HG03354 (cell line): ENCODE measurements around the gene CHRNA1.

Source experiments
- ATAC-seq: cut with Tn5 transposase; IDR thresholded peaks from one replicate; pipeline ENCODE4 v1.9.1; 2021; ENCODE audit warnings: mild to moderate bottlenecking; ENCODE audit not compliant: unreplicated experiment, poor library complexity, severe bottlenecking

Gene CHRNA1

DNA sequence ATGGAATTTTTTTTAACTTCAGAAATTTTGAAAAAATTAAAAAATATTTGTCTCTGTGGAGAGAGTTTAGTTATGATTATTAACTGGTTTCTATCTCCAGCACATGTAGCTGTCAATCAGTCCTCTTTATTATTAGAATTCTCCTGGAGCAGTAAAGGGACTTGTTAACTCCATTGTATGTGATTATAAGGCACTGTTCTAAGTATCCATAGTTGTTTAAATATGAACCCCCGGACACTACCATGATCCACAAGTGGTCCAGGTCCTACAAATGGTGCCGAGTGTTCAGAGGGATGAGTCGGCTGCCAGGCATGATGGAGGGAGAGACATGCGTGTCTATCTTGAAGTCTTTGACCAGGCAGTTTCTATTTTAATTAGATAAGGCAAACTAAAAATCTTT, 492 bp downstream of the CHRNA1 start:
- ATAC-seq: no peak

DNA sequence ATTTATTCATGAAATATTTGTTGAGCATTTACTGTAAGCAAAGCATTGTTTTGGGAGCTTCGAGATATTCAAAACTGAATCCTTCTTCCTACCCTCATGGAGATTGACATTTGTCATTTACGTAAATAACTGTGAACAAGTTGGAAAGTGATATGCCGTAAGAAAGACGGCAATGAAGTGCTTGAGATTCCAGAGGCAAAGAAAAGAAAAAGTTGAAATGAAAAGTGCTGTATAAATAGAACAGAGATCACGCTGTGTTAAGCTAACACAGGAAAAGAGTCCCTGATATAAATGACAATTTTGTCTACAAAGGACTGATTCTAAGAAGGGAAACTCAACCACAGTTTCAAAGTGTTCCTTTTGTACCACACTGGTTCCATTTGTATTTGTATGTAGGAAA, 1.8 kb downstream of the CHRNA1 start:
- no peak for ATAC-seq

DNA sequence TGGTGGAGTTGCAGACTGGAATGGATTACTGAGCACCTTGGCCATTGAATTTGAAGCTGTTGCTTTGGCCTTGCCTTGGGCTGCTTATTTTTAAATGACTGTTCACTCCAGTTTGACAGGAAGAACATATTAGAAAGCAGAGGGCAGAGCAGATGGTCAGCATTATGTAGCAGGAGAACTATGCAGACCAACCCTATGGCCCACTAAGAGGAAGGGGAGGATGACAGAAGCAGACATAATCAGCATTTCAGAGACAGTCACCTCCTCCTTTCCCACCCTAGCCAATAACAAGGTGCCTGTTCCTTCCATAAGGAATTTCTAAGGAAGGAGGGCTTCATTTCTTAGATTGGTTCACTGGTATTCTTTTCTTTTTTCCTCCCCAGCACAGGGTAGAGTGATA, 2.4 kb downstream of the CHRNA1 start:
- ATAC-seq: no peak

DNA sequence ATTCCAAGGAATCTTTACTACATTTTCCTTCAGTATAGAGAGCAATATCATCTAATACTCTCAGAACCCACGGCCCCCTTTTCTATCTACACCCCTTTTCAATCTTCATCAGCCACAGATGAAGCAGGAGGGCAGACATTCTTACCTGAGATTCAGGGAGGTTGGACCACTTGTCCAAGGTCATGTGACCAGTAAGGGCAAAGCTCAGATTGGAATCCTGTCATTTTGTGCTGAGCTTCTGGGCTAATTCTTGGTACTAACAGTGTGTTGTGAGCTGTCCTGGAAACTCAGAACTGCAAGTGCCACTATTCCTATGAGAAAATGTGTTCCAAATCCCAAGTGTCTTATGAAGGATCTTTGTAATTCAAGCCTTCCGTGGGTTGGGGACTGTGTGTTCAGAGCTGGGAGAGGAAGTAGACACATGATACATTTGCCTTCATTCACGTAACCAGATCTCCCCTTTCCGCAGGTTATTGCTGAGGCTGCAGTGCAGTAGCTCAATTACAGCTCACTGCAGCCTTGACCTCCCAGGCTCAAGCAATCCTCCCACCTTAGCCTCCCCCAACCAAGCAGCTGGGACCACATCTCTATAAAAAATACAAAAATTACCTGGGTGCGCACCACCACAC, 3.3 kb downstream of the CHRNA1 start:
- no peak for ATAC-seq

DNA sequence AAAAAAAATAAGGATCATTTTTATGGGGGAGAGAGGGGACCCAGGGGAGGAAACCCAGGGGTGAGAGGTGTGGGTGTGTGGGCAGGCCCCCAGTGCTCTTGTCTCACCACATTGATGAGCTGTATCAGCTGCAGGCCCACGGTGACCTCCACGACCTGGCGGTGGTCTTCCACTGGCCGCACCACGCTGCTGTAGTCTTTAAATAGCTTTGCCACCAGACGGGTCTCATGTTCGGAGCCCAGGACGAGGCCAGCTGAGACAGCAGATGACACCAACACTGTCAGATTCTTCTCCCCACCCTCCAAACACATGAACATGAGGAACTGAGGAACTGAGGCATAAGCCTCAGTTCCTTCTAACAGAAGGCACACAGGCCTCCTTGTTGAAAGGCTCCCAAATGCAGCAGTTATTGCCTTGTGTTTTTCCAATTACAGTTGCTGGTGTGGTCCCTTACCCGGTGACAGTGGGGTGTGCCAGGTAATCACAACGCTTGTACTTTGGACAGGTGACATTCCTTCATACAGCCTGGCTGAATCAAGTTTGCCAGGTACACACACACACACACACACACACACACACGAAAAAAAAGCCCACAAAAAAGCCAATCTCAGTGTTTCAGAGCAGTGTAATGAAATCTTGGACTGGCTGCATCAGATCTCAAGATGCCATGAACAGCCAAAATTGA, 4.7 kb downstream of the CHRNA1 start:
- ATAC-seq: no peak

DNA sequence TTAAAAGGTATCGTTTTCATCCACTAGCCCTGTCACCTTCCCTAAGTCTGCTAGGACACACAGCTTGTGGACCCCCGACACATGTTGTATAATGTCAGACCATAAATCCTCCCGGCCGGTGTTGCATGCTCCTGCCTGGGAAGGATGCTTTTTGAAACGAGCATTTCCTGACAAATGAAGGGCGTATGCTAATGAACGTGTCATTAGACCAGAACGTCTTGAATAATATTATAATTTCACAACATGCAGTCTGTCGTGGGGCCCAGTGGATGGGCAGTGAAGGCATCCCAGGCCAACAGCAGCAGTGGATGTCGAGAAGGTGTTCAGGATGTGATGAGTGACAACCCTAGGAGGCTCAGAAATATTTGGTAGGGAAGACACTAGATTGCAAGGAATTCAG, 7.5 kb downstream of the CHRNA1 start:
- no peak for ATAC-seq

DNA sequence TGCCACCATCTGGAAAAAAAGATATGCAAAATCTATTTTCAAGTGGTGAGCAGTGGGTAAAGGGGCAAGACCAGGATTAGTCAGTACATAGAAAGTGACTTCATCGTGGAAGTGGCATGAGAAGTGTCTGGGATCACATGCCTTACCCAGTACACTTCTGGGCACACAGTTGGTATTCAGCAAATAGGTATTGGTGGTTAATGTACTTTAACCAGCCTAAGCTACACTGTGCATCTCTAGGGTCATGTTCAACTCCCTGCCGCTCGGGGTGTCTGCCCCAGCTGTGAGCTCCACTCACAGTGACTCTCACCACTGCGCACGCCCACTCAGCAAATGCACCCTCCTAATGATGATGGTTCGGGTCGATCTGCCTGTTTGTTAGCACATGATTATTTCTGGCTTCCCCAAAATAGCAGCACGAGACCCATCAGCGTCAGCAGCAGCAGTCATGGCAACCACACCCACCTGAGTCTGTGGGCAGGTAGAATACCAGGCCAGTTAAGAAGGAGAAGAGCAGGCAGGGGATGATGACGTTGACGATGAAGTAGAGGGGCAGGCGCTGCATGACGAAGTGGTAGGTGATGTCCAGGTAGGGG, 11.1 kb downstream of the CHRNA1 start:
- ATAC-seq: peak; percentile 24

DNA sequence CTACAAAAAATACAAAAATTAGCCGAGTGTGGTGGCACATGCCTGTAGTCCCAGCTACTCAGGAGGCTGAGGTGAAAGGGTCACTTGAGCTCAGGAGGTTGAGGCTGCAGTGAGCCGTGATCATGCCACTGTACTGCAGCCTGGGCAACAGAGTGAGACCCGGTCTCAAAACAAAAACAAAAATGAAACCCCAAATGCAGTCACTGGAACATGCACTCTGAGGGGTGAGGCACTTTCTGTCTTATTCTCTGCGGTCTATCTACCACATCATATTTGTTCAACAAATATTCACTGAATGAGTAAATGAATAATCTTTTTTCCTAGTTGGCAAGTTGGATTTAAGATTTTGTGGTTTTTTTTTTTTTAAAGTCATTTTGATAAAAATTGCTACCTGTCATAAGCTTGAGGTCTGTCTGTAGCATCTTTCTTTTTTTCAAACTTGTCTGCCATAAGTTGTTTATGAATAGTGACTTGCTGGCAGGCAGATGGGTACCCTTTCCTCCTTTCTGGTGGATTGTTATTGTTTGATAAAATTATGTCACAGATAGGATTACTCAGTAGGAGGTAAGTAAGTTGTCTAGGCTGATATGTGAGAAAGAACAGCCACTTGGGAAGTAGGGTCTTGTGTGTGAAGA, 11.8 kb downstream of the CHRNA1 start:
- peak; percentile 92 for ATAC-seq

DNA sequence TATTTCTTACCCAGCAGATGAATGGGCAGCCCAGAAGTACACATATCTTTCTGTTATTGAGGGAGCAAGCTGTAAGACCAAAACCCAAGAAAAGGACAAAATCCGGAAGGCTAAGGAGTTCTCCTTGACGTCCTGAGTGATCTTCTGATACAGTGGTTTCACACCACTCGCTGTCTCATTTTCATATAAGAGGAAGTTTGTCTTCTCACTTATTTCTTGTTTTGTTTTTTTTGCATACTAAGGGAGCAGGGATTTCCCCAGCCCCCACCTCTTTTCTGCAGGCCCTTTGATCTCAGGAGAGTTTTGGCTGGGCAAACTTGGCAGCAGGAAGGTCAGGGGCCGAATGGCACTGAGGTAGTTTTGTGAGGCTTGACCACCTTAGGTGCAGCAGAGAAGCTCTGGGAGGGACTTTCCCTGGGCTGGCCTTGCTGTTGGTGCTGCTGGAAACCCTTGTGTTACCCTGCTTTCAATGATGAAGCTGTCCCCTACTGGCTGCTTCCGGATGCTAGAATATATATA, 13.3 kb downstream of the CHRNA1 start:
- ATAC-seq: peak; percentile 54

DNA sequence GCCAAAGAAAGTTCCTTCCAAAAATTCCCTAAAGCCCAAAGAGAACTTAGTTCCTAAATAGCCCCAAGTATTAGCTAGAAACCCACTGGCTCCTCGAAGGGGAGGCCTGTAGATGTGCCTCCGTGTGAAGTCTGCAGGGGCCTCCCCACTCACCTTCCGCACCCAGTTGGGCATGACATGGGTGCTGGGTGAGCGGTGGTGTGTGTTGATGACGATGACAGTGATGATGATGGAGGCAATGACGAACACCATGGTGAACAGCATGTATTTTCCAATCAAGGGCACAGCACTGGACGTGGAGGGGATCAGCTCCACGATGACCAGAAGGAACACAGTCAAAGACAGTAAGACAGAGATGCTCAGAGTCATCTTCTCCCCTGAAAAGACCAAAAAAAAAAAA, 14.5 kb downstream of the CHRNA1 start:
- ATAC-seq: no peak

DNA sequence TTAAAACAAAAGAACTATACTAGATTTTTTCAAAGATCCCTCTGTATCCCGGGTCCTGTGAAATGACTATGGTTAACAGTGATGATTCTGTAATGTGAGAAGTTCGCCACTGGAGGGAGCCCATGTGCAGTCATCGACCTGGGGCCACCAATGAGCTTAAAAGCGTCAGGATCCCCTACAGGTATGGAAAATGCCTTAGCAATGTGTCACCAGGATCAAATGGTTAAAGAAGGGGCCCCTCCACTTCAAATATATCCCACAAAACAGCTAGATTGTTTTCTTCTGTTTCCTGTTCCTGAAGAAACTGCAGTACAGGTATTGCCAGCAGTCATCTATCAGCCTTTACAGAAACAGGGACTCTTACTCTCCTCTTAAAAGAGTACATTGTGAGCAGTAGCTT, 15.3 kb downstream of the CHRNA1 start:
- no peak for ATAC-seq

DNA sequence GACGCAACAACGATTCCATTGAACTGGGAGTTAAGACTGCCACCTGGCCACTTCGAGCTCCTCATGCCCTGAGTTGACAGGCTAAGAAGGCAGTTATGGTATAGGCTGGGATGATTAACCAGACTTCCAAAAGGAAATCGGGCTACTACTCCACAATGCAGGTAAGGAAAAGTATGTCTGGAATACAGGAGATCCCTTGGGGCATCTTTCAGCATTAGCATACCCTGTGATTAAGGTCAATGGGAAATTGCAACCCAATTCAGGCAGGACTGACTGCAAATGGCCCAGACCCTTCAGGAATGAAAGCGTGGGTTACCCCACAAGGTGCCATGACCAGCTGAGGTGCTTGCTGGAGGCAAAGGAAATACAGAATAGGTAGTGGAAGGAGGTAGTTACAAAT, 19.1 kb downstream of the CHRNA1 start:
- ATAC-seq: no peak

DNA sequence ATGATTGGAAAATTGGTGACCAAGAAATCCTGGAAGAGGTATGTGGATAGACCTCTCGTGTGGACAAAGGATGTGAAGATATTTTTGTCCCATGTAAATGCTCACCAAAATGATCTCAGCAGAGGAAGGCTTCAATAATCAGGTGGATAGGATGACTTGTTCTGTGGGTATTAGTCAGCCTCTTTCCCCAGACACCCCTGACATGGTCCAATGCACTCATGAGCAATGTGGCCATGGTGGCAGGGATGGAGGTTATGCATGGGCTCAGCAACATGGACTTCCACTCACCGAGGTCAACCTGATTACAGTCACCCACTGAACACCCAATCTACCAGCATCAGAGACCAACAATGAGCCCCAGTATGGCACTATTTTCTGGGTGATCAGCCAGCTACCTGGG, 20.2 kb downstream of the CHRNA1 start:
- ATAC-seq: no peak

DNA sequence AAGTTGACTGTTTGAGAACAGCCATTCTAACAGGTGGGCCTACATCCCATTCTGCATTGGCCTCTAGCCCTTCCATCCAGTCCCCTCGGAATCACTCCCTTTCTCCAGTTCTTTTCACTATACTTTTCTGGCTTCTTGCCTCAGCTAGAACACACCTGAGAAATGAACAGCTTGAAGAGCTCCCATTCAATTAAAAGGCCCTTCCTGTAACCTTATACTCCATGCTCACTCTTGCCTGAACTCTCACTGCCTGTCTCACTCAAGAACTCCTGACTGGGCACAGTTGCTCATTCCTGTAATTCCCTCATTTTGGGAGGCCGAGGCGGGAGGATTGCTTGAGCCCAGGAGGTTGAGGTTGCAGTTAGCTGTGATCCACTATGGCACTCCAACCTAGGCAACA, 23.6 kb downstream of the CHRNA1 start:
- ATAC-seq: no peak

DNA sequence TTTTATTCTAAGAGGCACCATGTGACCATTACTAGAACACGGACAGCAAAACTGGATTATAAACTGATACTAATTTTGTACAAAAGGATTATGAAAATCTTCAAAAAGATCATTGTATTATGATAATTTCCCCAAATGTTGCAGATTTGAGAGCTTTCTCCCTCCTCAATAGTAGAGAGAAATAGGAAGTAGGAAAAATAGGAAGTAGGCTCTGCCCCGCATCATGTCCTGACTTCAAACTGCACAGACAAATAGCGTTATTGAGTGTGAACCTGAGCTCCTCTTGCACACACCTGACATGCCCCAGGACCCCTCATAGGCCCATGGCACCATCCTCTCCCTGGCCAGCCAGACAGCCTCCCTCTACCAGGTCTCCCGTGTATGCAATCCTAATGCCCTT, 25.4 kb downstream of the CHRNA1 start:
- no peak for ATAC-seq

DNA sequence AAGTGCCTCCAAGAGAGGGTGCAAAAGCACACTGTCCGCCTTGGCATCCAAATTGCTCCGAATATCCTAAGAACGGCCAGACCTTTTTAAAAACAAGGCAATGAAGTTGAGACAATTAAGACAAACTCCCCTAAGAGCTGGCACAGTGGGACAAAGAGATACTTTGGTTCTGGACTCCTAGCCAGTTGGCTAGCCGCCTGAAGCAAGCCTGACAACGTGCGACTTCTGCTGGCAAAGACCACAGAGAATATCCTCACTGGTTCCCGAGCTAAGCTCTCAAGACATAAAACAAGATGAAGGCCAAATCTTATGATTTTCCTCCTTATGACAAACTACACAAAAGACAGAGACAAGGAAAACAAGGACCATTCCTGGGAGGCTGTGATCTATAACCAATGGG, 32.7 kb downstream of the CHRNA1 start:
- ATAC-seq: no peak

DNA sequence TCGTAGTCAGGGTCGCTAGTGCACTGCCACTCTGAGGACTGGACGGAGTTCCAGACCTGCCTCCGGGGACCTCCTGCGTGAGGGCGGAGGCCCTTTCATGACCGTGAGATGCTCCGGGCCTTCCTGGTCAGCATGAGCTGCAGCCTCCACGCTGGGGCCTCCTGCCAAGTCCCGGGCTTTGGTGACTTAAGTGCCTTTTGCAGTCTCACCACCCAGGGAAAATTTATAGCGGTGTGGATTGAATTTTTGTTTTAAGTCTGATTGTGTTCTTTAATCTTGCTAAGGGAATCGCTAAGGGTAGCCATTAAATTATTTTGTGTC, 33.6 kb downstream of the CHRNA1 start:
- no peak for ATAC-seq

DNA sequence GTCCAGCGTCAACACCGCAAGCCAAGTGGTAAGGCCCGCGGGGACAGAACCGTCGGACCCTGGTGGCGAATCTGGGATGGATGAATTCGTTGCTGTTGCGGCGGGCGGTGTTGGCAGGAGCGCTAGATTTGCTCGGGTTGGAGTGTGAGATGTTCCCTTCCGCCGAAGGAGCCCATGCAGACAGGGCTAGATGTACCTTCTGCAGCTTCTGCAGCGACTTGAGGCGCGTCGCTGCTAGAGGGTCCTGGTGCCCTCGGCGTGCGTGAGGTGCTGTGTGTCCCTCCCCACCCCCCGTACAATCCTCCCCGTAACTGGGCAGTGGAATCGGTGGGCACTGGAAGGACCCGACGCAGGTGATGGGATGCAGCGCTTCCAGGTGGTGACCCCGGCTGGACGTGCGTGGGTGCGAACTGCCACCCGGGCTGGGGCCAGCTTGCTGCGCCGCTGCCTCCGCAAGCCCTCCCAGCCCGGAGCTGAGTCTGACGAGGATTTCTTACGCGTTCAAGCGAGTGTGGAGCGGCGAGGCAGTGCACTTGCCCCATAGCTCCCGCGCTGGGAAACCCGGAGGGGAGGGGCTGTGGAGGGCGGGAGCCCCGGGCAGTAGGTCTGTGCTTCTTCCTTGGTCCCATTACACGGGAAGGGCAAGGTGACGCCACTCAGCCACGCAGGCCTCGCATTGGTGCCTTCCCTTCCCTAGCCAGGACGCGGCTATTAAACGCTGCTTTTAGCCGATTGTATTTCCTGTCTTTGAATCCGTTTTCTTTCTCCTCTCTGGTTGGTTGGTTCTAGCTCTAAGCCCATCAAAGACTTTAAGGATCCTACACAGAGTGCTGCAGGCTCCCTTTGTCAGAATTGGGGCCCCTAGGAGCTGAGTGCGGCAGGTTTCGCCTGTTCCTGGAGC, 34.2 kb downstream of the CHRNA1 start:
- no peak for ATAC-seq

DNA sequence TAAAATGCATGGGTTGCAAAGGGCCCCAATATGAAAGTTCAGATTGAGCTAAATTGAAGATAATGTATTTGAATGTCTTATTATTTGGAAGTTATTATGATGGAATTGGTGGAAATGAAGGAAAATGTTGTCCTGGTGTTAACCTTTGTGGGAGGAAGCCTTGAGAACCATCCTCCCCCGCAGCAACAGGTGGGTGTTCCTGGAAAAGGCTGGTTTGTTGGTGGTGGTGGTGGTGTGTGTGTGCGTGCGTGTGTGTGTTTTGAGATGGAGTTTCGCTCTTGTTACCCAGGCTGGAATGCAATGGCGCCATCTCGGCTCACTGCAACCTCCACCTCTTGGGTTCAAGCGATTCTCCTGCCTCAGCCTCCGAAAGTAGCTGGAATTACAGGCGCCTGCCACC, 36.2 kb downstream of the CHRNA1 start:
- no peak for ATAC-seq

DNA sequence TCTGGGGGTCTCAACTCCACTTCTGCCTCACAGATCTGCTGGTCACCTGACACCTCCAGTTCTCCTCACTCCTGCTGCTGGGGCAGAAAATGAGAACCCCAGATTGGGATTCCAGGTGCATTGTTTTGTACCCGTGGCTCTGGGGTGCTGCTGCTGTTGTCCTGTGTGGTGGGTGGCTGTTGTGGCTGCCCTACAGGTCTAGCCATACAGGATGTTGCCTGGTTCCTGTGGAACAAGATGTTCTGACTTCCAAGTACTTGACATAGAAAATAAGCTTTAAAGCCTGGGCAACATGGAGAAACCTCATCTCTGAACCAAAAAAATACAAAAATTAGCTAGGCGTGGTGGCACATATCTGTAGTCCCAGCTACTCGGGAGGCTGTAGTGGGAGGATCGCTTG, 38.1 kb downstream of the CHRNA1 start:
- ATAC-seq: no peak
